Ovary (tissue), 3 donors: ENCODE data around the gene MAP3K1.

Experiments used
- CTCF ChIP-seq, 3 donors: fragments of 450-650 bp in 2 of 3; fragments of 200-600 bp in 1 of 3; IDR thresholded peaks; one replicate each; pipeline versions ENCODE4 v1.5.1 to v1.8.0; 2016 to 2022; ENCODE audit warnings: antibody characterized with exemption in 3 of 3, mild to moderate bottlenecking in 1 of 3
- POLR2A ChIP-seq: fragments of 450-650 bp; IDR thresholded peaks from one replicate; pipeline ENCODE4 v1.6.1; 2017; ENCODE audit warnings: antibody characterized with exemption, mild to moderate bottlenecking, moderate library complexity
- donor health status: DM: no; HTN: no; CAD: no.

- TF ChIP-seq CTCF (IDR thresholded peaks at IDR 0.05) (no peak), POLR2A (no peak)
Measured at GRCh38 chr5:56808211-56808610, 7.1 kb upstream of the MAP3K1 start.
